Peyer's patch (tissue), 4 donors: ENCODE data around the gene BRIP1.

ENCODE experiments used
- CTCF ChIP-seq, 6 experiments: fragments of 450-650 bp in 4 of 6; fragments of 200-600 bp in 2 of 6; sonication (generic) in 1 of 6; IDR thresholded peaks; one replicate each; pipeline ENCODE4 v1.5.1; 2017 to 2019; ENCODE audit warnings: antibody characterized with exemption in 6 of 6, mild to moderate bottlenecking in 3 of 6, moderate library complexity in 1 of 6
- POLR2A ChIP-seq, 2 donors: fragments of 450-650 bp; IDR thresholded peaks; one replicate each; pipeline ENCODE4 v1.5.1; 2017; ENCODE audit warnings: antibody characterized with exemption in 2 of 2, mild to moderate bottlenecking in 2 of 2, moderate library complexity in 2 of 2

GRCh38 chr17:61723914-61724313 is 139.4 kb downstream of the BRIP1 start:
- TF ChIP-seq CTCF (IDR thresholded peaks at IDR 0.05): no peak
- TF ChIP-seq POLR2A (IDR thresholded peaks at IDR 0.05): no peak
